ENCODE results near the gene LRRC23.
A peak's percentile ranks its signal among the peaks of the same experiment; 100 is the strongest.

Gene LRRC23

DNA sequence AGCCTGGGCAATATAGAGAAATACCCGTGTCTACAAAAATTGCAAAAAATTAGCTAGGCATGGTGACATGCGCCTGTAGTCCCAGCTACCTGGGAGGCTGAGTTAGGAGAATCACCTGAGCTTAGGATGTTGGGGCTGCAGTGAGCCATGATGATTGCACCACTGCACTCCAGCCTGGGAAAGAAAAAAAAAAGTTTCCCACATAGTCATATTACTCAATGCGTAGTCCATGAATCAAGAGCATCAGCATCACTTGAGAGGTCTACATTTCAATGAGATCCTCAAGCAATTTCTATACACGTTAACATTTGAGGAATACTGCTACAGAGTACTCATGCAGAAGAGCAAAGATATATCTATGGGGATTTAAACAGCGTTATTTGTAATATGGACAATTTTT is 5.2 kb upstream of the LRRC23 start:
- Histone ChIP-seq H3K79me1 (replicated peaks; ENCODE audit: low read length, poor library complexity, severe bottlenecking) (no peaks in the 10 kb centered on the region), H4K8ac (ENCODE audit: low read length) (no peak overlapping the region), H3K23ac (ENCODE audit: low read length in 2 of 2) (no peak overlapping the region), H3K4me2 (ENCODE audit: low read length, poor library complexity, severe bottlenecking) (no peak overlapping the region), H2BK120ac (ENCODE audit: low read depth, low read length) (no peak overlapping the region), H3K4ac (ENCODE audit: low read depth in 1 of 2, low read length in 2 of 2) (no peak overlapping the region), H3K4me3 (ENCODE audit: insufficient read depth in 1 of 2, low read depth in 1 of 2, low read length in 2 of 2) (no peak overlapping the region), H3K9ac (ENCODE audit: low read length) (no peak overlapping the region), H3K4me1 (ENCODE audit: control insufficient read depth, insufficient read depth, low read depth, low read length) (no peaks in the 10 kb centered on the region), H2BK12ac (ENCODE audit: low read length in 2 of 2) (no peak overlapping the region), H4K91ac (ENCODE audit: low read length) (no peak overlapping the region), H3K18ac (ENCODE audit: low read depth in 1 of 2, low read length in 2 of 2) (no peak overlapping the region), H3K14ac (ENCODE audit: low read length in 2 of 2) (no peak overlapping the region), H3K36me3 (ENCODE audit: control insufficient read depth in 1 of 2, insufficient read depth in 2 of 2, low read depth in 1 of 2, low read length in 2 of 2) (no peaks in the 10 kb centered on the region), H3K27ac (ENCODE audit: low read length, poor library complexity, severe bottlenecking) (no peak overlapping the region), H2AFZ (ENCODE audit: low read depth, low read length) (no peak overlapping the region), H2BK5ac (ENCODE audit: low read depth, low read length, poor library complexity, severe bottlenecking) (no peak overlapping the region), H3K9me3 (ENCODE audit: control insufficient read depth, low read length) (no peaks in the 10 kb centered on the region), H2BK15ac (ENCODE audit: low read depth, poor library complexity, severe bottlenecking) (no peak overlapping the region), H2AK5ac (ENCODE audit: low read length, severe bottlenecking) (no peak overlapping the region), H3K27me3 (ENCODE audit: control insufficient read depth in 1 of 2, insufficient read depth in 1 of 2, low read length in 2 of 2) (no peaks in the 10 kb centered on the region)
- 90% methylated on average over 3 of the region's 5 CpGs for WGBS
- DNase-seq = no peak

DNA sequence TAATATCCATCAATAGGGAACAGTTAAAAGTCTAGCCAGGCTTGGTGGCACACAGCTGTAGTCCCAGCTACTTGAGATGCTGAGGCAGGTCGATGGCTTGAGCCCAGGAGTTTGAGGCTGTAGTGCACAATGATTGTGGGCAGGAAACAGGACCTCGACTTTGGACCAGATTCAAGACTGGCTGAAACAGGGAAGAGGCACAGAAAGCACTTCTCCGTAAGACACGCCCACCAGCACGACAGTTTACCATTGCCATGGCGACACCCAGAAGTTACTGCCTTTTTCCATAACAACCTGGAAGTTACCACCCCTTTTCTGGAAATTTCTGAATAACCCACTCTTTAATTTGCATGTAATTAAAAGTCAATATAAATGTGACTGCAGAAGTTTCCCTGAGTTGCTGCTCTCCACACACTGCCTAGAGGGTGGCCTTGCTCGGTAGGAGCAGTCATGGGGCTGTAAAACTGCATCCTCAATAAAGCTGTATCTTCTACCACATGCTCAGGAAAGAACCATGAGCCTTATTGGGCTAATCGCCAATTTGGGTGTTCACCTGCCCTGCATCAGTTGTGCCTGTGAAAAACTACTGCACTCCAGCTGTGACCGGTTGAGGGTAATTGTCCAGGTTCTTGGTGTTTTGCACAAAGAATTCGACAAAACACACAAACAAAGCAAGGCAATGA is 4.6 kb upstream of the LRRC23 start:
- Histone ChIP-seq H3K4me2 (ENCODE audit: low read length, poor library complexity, severe bottlenecking) (no peak overlapping the region), H4K91ac (ENCODE audit: low read length) (no peak overlapping the region), H3K4ac (ENCODE audit: low read depth in 1 of 2, low read length in 2 of 2) (no peak overlapping the region), H2BK5ac (ENCODE audit: low read depth, low read length, poor library complexity, severe bottlenecking) (no peak overlapping the region), H3K9me3 (ENCODE audit: control insufficient read depth, low read length) (no peaks in the 10 kb centered on the region), H4K8ac (ENCODE audit: low read length) (no peak overlapping the region), H2BK120ac (ENCODE audit: low read depth, low read length) (no peak overlapping the region), H3K79me1 (replicated peaks; ENCODE audit: low read length, poor library complexity, severe bottlenecking) (no peaks in the 10 kb centered on the region), H3K14ac (ENCODE audit: low read length in 2 of 2) (no peak overlapping the region), H3K27ac (ENCODE audit: low read length, poor library complexity, severe bottlenecking) (no peak overlapping the region), H2BK15ac (ENCODE audit: low read depth, poor library complexity, severe bottlenecking) (no peak overlapping the region), H2AK5ac (ENCODE audit: low read length, severe bottlenecking) (no peak overlapping the region), H3K9ac (ENCODE audit: low read length) (no peak overlapping the region), H3K23ac (ENCODE audit: low read length in 2 of 2) (no peak overlapping the region), H2AFZ (ENCODE audit: low read depth, low read length) (no peak overlapping the region), H2BK12ac (ENCODE audit: low read length in 2 of 2) (no peak overlapping the region), H3K36me3 (ENCODE audit: control insufficient read depth in 1 of 2, insufficient read depth in 2 of 2, low read depth in 1 of 2, low read length in 2 of 2) (no peaks in the 10 kb centered on the region), H3K27me3 (ENCODE audit: control insufficient read depth in 1 of 2, insufficient read depth in 1 of 2, low read length in 2 of 2) (no peaks in the 10 kb centered on the region), H3K4me1 (ENCODE audit: control insufficient read depth, insufficient read depth, low read depth, low read length) (peaks cover 3% of the 10 kb centered on the region), H3K18ac (ENCODE audit: low read depth in 1 of 2, low read length in 2 of 2) (no peak overlapping the region), H3K4me3 (ENCODE audit: insufficient read depth in 1 of 2, low read depth in 1 of 2, low read length in 2 of 2) (no peak overlapping the region)
- DNase-seq = peak; percentile 53
- 86% methylated on average over 9 of the region's 10 CpGs for WGBS

GRCh38 chr12:6902448-6902847 is 2.2 kb upstream of the LRRC23 start:
- Histone ChIP-seq H3K27ac (ENCODE audit: low read length, poor library complexity, severe bottlenecking) (no peak overlapping the region), H2AFZ (ENCODE audit: low read depth, low read length) (no peak overlapping the region), H4K91ac (ENCODE audit: low read length) (no peak overlapping the region), H3K14ac (ENCODE audit: low read length in 2 of 2) (no peak overlapping the region), H2BK12ac (ENCODE audit: low read length in 2 of 2) (no peak overlapping the region), H3K4ac (ENCODE audit: low read depth in 1 of 2, low read length in 2 of 2) (no peak overlapping the region), H3K36me3 (ENCODE audit: control insufficient read depth in 1 of 2, insufficient read depth in 2 of 2, low read depth in 1 of 2, low read length in 2 of 2) (peaks cover 3 to 13% of the 10 kb centered on the region in 2 experiments), H2BK120ac (ENCODE audit: low read depth, low read length) (no peak overlapping the region), H3K18ac (ENCODE audit: low read depth in 1 of 2, low read length in 2 of 2) (no peak overlapping the region), H3K4me1 (ENCODE audit: control insufficient read depth, insufficient read depth, low read depth, low read length) (peaks cover 7% of the 10 kb centered on the region), H3K4me3 (ENCODE audit: insufficient read depth in 1 of 2, low read depth in 1 of 2, low read length in 2 of 2) (no peak overlapping the region), H3K4me2 (ENCODE audit: low read length, poor library complexity, severe bottlenecking) (no peak overlapping the region), H3K79me1 (replicated peaks; ENCODE audit: low read length, poor library complexity, severe bottlenecking) (no peaks in the 10 kb centered on the region), H3K27me3 (ENCODE audit: control insufficient read depth in 1 of 2, insufficient read depth in 1 of 2, low read length in 2 of 2) (no peaks in the 10 kb centered on the region), H3K9me3 (ENCODE audit: control insufficient read depth, low read length) (no peaks in the 10 kb centered on the region), H2BK15ac (ENCODE audit: low read depth, poor library complexity, severe bottlenecking) (no peak overlapping the region), H3K23ac (ENCODE audit: low read length in 2 of 2) (no peak overlapping the region), H3K9ac (ENCODE audit: low read length) (no peak overlapping the region), H4K8ac (ENCODE audit: low read length) (no peak overlapping the region), H2AK5ac (ENCODE audit: low read length, severe bottlenecking) (no peak overlapping the region), H2BK5ac (ENCODE audit: low read depth, low read length, poor library complexity, severe bottlenecking) (no peak overlapping the region)
- no peak for DNase-seq
- WGBS = 90% methylated on average over 3 of the region's 4 CpGs

GRCh38 chr12:6903722-6904121 is 900 bp upstream of the LRRC23 start:
- H3K9me3 ChIP-seq (ENCODE audit: control insufficient read depth, low read length) = no peaks in the 10 kb centered on the region
- 92% methylated on average over 1 of the region's 1 CpG for WGBS
- no peak overlapping the region for H4K8ac ChIP-seq (ENCODE audit: low read length)
- H3K9ac ChIP-seq (ENCODE audit: low read length) = no peak overlapping the region
- no peak for DNase-seq
- H2BK12ac ChIP-seq (ENCODE audit: low read length in 2 of 2) = no peak overlapping the region
- H3K79me1 ChIP-seq (replicated peaks; ENCODE audit: low read length, poor library complexity, severe bottlenecking) = no peaks in the 10 kb centered on the region
- no peak overlapping the region for H3K4ac ChIP-seq (ENCODE audit: low read depth in 1 of 2, low read length in 2 of 2)
- H3K18ac ChIP-seq (ENCODE audit: low read depth in 1 of 2, low read length in 2 of 2) = no peak overlapping the region
- H2BK120ac ChIP-seq (ENCODE audit: low read depth, low read length) = no peak overlapping the region
- H4K91ac ChIP-seq (ENCODE audit: low read length) = no peak overlapping the region
- H2AFZ ChIP-seq (ENCODE audit: low read depth, low read length) = no peak overlapping the region
- H3K4me2 ChIP-seq (ENCODE audit: low read length, poor library complexity, severe bottlenecking) = no peak overlapping the region
- H2BK5ac ChIP-seq (ENCODE audit: low read depth, low read length, poor library complexity, severe bottlenecking) = no peak overlapping the region
- H3K4me1 ChIP-seq (ENCODE audit: control insufficient read depth, insufficient read depth, low read depth, low read length) = peaks cover 7% of the 10 kb centered on the region
- H2AK5ac ChIP-seq (ENCODE audit: low read length, severe bottlenecking) = no peak overlapping the region
- no peak overlapping the region for H3K4me3 ChIP-seq (ENCODE audit: insufficient read depth in 1 of 2, low read depth in 1 of 2, low read length in 2 of 2)
- peaks cover 3 to 19% of the 10 kb centered on the region in 2 experiments for H3K36me3 ChIP-seq (ENCODE audit: control insufficient read depth in 1 of 2, insufficient read depth in 2 of 2, low read depth in 1 of 2, low read length in 2 of 2)
- H3K27ac ChIP-seq (ENCODE audit: low read length, poor library complexity, severe bottlenecking) = no peak overlapping the region
- H2BK15ac ChIP-seq (ENCODE audit: low read depth, poor library complexity, severe bottlenecking) = no peak overlapping the region
- no peak overlapping the region for H3K23ac ChIP-seq (ENCODE audit: low read length in 2 of 2)
- no peak overlapping the region for H3K14ac ChIP-seq (ENCODE audit: low read length in 2 of 2)
- no peaks in the 10 kb centered on the region for H3K27me3 ChIP-seq (ENCODE audit: control insufficient read depth in 1 of 2, insufficient read depth in 1 of 2, low read length in 2 of 2)
